GM18858 (cell line): ENCODE data around the gene CD163L1.
"Not testable (repeated sequence)": the region's sequence is repeated elsewhere in the genome, so short reads cannot be mapped to it uniquely, and the experiment has no call there.

Source experiments
- ATAC-seq: cut with Tn5 transposase; IDR thresholded peaks from one replicate; pipeline ENCODE4 v1.9.1; 2021; ENCODE audit not compliant: unreplicated experiment

The CD163L1 gene

GRCh38 chr12:7337790-7338189, 106.2 kb downstream of the CD163L1 start:
- ATAC-seq = not testable (repeated sequence)

GRCh38 chr12:7327918-7328317, 116.0 kb downstream of the CD163L1 start:
- ATAC-seq = no peak

DNA sequence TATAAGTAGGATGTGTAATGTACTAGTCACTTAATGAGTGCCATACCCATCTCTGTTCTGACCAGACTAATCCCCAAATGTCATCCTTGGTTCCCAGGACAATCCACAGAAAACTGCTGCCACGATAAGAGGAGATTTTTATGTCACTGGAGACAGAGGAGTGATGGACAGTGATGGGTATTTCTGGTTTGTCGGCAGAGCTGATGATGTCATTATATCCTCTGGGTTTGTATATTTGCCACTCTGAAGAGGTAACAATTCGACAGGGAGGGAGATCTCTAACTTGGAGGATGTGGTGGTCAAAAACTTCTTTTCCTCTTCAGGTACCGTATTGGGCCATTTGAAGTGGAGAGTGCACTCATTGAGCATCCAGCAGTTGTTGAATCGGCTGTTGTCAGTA, 119.8 kb downstream of the CD163L1 start:
- no peak for ATAC-seq

GRCh38 chr12:7322599-7322998, 121.4 kb downstream of the CD163L1 start:
- no peak for ATAC-seq

DNA sequence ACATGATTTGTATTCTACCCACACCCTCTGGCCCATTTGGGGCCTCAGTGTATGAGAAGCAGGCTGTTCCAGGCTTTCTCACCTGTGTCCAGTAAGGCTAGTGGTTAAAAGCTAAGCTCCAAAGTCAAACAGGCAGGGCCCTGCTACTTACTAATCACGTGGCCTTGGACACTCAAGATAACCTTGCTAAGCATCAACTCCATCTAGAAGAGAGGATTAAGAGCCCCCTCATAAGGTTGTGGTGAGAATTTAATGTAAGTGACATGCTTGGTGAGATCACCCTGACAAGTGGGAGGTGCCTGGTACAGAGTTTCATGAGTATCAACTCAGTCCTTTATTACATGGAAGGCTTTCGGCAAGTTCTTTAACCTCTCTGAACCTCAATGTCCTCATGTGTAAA, 122.3 kb downstream of the CD163L1 start:
- ATAC-seq = no peak

- ATAC-seq = no peak
Observed at GRCh38 chr12:7319930-7320329, 124.0 kb downstream of the CD163L1 start.

DNA sequence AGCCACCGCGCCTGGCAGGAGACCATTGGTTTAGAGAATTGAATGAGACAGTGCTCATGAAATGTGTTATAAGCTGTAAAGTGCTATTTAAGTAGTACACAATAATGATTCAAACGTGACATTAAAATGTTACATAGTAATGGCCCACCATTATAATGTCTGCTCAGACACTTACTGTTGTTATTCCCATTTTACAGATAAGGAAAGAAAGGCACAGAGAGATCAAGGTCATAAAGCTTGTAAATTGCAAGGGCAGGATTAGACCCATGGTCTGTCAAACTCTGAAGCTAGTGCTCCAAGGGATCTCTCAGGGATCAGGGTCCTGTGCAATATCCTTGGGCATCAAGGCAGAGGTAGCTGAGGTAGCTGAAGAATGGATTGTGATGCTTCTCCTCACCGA, 133.9 kb downstream of the CD163L1 start:
- ATAC-seq = no peak
